HG03103 (cell line): ENCODE measurements around the gene NGEF.
"Not testable (repeated sequence)": the region's sequence is repeated elsewhere in the genome, so short reads cannot be mapped to it uniquely, and the experiment has no call there.

Source experiments
- ATAC-seq: cut with Tn5 transposase; IDR thresholded peaks from one replicate; pipeline ENCODE4 v1.9.1; 2021; ENCODE audit warnings: low read depth; ENCODE audit not compliant: unreplicated experiment

The NGEF gene

GRCh38 chr2:232859385-232859916, 153.6 kb downstream of the NGEF start:
- no peak for ATAC-seq

DNA sequence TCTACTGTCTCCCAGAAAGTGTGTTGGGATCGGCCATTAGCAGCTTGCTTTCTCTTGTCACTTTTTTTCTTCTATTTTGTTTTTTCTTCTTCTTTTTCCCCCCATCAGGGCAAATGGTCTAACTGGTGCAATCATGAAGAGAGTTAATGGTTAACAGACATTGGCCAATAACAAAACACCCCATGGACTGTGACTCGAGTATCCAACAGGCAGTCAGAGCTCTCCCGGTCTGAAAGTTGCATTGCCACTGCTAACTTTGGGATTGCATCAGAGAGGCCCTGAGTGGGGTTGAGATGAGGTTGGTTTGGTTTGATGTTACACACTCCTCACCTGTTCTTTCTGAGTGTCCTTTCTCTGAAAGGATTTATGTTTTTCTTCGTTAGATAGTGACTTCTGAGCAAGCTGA, 155.9 kb downstream of the NGEF start:
- ATAC-seq: no peak

- ATAC-seq: no peak
Measured at GRCh38 chr2:232854082-232854481, 159.0 kb downstream of the NGEF start.

- ATAC-seq: no peak
Measured at GRCh38 chr2:232852676-232853075, 160.4 kb downstream of the NGEF start.

- ATAC-seq: not testable (repeated sequence)
Measured at GRCh38 chr2:232852081-232852480, 161.0 kb downstream of the NGEF start.

- ATAC-seq: no peak
Measured at GRCh38 chr2:232850039-232850438, 163.0 kb downstream of the NGEF start.

DNA sequence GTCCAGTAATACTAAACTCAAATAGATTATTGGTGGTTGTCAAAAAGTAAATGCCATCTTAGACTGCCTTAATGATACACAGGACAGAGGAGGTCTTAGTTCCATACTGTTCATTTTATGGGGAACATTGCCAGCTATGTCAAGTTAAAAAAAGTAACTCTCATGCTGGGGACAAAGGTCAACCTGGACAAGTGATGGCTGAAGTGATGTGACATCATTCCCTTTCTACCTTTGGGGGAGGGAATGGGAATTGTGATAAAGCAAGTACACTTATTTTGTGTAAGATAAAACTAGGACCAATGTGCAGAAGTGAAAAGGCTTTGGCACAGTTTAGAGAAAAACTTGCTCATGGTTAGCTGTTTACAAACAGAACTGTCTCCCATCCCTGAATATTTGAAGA, 167.0 kb downstream of the NGEF start:
- ATAC-seq: no peak

DNA sequence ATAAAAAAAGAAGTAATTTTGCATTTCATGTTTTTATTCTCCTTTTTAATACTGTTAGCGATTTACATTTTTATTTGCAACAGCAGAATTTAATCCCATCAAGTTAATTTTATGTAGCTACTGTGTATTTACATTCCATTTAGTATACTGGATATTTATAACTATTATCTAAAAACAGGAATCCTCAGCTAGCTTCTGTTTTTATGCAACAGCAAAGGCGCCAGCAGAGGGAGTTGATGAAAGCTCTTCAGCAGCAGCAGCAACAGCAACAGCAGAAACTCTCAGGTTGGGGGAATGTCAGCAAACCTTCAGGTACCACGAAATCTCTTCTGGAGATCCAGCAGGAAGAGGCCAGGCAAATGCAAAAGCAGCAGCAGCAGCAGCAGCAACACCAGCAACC, 169.2 kb downstream of the NGEF start:
- ATAC-seq: no peak

- ATAC-seq: no peak
Measured at GRCh38 chr2:232842689-232843088, 170.4 kb downstream of the NGEF start.

DNA sequence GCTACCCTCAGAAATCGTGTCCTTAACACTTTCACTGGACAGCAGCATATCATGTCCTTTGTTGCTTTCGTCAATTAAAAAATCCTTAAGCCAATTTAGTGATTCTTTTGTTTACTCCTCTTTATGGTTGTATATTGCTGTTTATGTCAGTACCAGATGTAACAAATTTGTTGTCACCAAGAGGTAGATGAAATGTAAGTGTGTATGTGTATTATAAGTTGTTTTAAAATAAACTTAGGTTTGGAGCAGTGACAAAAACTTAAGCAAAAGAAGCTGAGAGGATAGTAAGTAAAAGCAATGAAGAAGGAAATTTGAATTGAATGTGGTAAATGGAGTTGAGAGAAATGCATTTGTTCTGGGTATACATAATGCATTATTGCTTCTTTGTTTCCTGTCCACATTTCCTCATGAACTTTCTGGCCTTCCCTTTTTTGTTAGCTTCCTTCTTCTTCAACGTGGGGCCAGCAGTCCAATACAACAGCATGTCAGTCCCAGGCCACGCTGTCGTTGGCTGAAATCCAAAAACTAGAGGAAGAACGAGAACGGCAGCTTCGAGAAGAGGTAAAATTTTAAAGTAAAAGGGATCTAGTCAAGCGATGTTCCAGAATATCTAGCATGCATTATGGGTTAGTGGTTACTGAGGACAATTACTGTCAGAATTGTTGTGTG, 173.5 kb downstream of the NGEF start:
- ATAC-seq: no peak

- peak; percentile 75 for ATAC-seq
Measured at GRCh38 chr2:232838406-232838874, 174.6 kb downstream of the NGEF start.

DNA sequence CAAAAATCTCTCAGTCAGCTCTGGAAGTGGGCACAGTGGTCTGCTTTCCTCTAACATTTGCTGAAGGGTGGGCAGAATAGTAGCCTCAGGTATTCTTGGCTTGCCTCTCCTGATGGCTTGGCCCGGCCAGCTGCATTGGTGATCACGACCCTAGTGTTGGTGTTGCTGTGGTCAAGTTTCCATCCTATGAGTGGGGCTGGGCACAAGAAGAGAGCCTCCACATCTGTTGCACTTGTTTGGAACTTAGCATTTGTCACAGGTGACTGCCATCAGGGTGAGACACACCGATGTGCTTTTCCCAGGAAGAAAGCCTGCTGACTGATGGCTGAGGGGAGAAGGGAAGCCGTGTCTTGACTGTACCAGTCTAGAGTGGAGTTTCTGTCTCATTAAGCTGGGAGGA, 176.1 kb downstream of the NGEF start:
- ATAC-seq: no peak

GRCh38 chr2:232835687-232836208, 177.3 kb downstream of the NGEF start:
- ATAC-seq: no peak

DNA sequence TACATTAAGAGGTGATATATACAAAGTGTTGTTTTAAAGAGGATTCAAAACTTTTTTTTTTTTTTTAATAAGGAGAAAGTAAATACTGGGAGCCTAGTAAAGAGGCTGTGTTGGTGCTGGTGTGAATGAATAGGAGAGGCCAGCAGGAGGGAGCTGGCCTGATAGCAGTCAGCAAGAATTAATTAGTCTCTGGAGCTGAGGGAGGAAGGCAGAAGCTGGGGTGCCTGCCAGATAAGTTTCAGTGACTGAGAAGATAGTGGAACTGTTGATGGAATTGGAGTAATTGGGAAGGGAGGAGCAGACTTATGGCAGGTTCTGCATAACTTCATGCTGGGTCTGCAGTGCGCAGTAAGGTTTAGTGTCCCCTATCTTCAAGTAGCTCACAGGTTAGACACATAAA, 179.2 kb downstream of the NGEF start:
- ATAC-seq: no peak

GRCh38 chr2:232831496-232831895, 181.6 kb downstream of the NGEF start:
- no peak for ATAC-seq

GRCh38 chr2:232829988-232830387, 183.1 kb downstream of the NGEF start:
- no peak for ATAC-seq
